ENCODE results near the gene CCNE1. TPM values are rescaled to one million over a fixed set of nuclear protein-coding genes. Genes with fewer than 3 reads are reported as not detected.

The CCNE1 gene
- polyA plus RNA-seq, 1 of the 3 experiments (the other 2 are of a cell fraction): 8.9 TPM

- peak; percentile 63 for DNase-seq
- H2AFZ ChIP-seq (ENCODE audit: low read depth): peak overlapping the region; percentile 99
- POLR2A ChIA-PET: no interaction called here
- H3K9me3 ChIP-seq: no peaks in the 10 kb centered on the region
- H3K4me1 ChIP-seq (ENCODE audit: control insufficient read depth in 1 of 2, insufficient read depth in 2 of 2, low read depth in 1 of 2, low read length in 1 of 2): peaks cover 0 to 11% of the 10 kb centered on the region in 2 experiments; a peak in 1 of 4 replicates
- CTCF ChIA-PET: interaction anchor here (1.1 to 2.7 kb wide), 6 partner anchors 11 to 85 kb away, joined by 3 to 12 read pairs (median 4); no protein-coding TSS in a partner anchor
- 2% methylated on average over 22 of the region's 22 CpGs for WGBS (ENCODE audit: low lambda C conversion rate)
- peaks cover 7% of the 10 kb centered on the region for H3F3A ChIP-seq (replicated peaks; ENCODE audit: insufficient read depth)
- no peaks in the 10 kb centered on the region for H3K79me2 ChIP-seq (ENCODE audit: insufficient read depth)
- no peaks in the 10 kb centered on the region for H3K9me2 ChIP-seq
- TF ChIP-seq EP300 (IDR thresholded peaks at IDR 0.05; ENCODE audit: borderline replicate concordance in 1 of 2, low read depth in 1 of 2, low read length in 1 of 2) (no peak), ELF1 (IDR thresholded peaks at IDR 0.05) (0 out of 2 replicates have a peak, but pooled peaks have one; percentile 22)
- peak overlapping the region; percentile 87 for H3K4me2 ChIP-seq
- peak overlapping the region; percentile 67 to 77 for H3K4me3 ChIP-seq (ENCODE audit: low read depth in 2 of 2, low read length in 1 of 2)
- H3K27ac ChIP-seq (ENCODE audit: low read depth in 2 of 2, low read length in 1 of 2): peak overlapping the region; percentile 27 to 63; a peak in 3 of 4 replicates
- no peaks in the 10 kb centered on the region for H3K36me3 ChIP-seq (replicated peaks in 1 of 2; ENCODE audit: control insufficient read depth in 1 of 2, insufficient read depth in 2 of 2, low read length in 1 of 2)
- H3K27me3 ChIP-seq (ENCODE audit: insufficient read depth): no peaks in the 10 kb centered on the region
- H4K20me1 ChIP-seq (ENCODE audit: insufficient read depth): no peaks in the 10 kb centered on the region
- peak overlapping the region; percentile 49 for H3K9ac ChIP-seq
Observed at GRCh38 chr19:29845574-29846176, 33.9 kb downstream of the CCNE1 start.

- Histone ChIP-seq H3K9me2 (no peaks in the 10 kb centered on the region), H3F3A (replicated peaks; ENCODE audit: insufficient read depth) (peaks cover 7% of the 10 kb centered on the region), H3K27ac (ENCODE audit: low read depth in 2 of 2, low read length in 1 of 2) (no peak overlapping the region), H3K4me2 (no peak overlapping the region), H3K36me3 (replicated peaks in 1 of 2; ENCODE audit: control insufficient read depth in 1 of 2, insufficient read depth in 2 of 2, low read length in 1 of 2) (no peaks in the 10 kb centered on the region), H3K4me1 (ENCODE audit: control insufficient read depth in 1 of 2, insufficient read depth in 2 of 2, low read depth in 1 of 2, low read length in 1 of 2) (no peaks in the 10 kb centered on the region; a peak in 1 of 4 replicates), H3K9me3 (no peaks in the 10 kb centered on the region), H2AFZ (ENCODE audit: low read depth) (no peak overlapping the region), H3K27me3 (ENCODE audit: insufficient read depth) (no peaks in the 10 kb centered on the region; the same call in 1 of the 2 replicates), H3K79me2 (ENCODE audit: insufficient read depth) (no peaks in the 10 kb centered on the region), H4K20me1 (ENCODE audit: insufficient read depth) (no peaks in the 10 kb centered on the region), H3K9ac (no peak overlapping the region), H3K4me3 (ENCODE audit: low read depth in 2 of 2, low read length in 1 of 2) (no peak overlapping the region)
- CTCF ChIA-PET: interaction anchor here (1.4 to 3.0 kb wide), 4 partner anchors 9 to 90 kb away, joined by 4 to 19 read pairs (median 8); no protein-coding TSS in a partner anchor
- TF ChIP-seq TEAD4 (IDR thresholded peaks at IDR 0.05; ENCODE audit: borderline replicate concordance, insufficient read depth): no peak
- TF ChIP-seq GABPA (IDR thresholded peaks at IDR 0.05; ENCODE audit: low read depth): no peak
- no peak for TF ChIP-seq RAD21 (IDR thresholded peaks at IDR 0.05; ENCODE audit: low read length)
- TF ChIP-seq TAF1 (IDR thresholded peaks at IDR 0.05; ENCODE audit: borderline replicate concordance, low read depth, low read length): no peak
- no peak for TF ChIP-seq MXI1 (IDR thresholded peaks at IDR 0.05; ENCODE audit: low read depth, low read length)
- TF ChIP-seq YY1 (IDR thresholded peaks at IDR 0.05; ENCODE audit: low read depth): no peak
- no peak for TF ChIP-seq MEF2A (IDR thresholded peaks at IDR 0.05; ENCODE audit: borderline replicate concordance, low read depth)
- no peak for TF ChIP-seq RCOR1 (IDR thresholded peaks at IDR 0.05; ENCODE audit: low read length)
- TF ChIP-seq NRF1 (IDR thresholded peaks at IDR 0.05; ENCODE audit: low read depth, low read length): no peak
- no peak for TF ChIP-seq USF1 (IDR thresholded peaks at IDR 0.05; ENCODE audit: borderline replicate concordance, low read depth)
- TF ChIP-seq ELF1 (IDR thresholded peaks at IDR 0.05): no peak
- no peak for TF ChIP-seq FOSL2 (IDR thresholded peaks at IDR 0.05; ENCODE audit: borderline replicate concordance, low read depth)
- no peak for TF ChIP-seq TCF12 (IDR thresholded peaks at IDR 0.05)
- TF ChIP-seq CTCF (IDR thresholded peaks at IDR 0.05): no peak
- TF ChIP-seq, protein P1, sequence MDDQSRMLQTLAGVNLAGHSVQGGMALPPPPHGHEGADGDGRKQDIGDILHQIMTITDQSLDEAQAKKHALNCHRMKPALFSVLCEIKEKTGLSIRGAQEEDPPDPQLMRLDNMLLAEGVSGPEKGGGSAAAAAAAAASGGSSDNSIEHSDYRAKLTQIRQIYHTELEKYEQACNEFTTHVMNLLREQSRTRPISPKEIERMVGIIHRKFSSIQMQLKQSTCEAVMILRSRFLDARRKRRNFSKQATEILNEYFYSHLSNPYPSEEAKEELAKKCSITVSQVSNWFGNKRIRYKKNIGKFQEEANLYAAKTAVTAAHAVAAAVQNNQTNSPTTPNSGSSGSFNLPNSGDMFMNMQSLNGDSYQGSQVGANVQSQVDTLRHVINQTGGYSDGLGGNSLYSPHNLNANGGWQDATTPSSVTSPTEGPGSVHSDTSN (IDR thresholded peaks at IDR 0.05): no peak
- TF ChIP-seq MAX (IDR thresholded peaks at IDR 0.05; ENCODE audit: low read depth): no peak
- no peak for TF ChIP-seq RFX5 (IDR thresholded peaks at IDR 0.05; ENCODE audit: low read length)
- TF ChIP-seq USF2 (IDR thresholded peaks at IDR 0.05; ENCODE audit: borderline replicate concordance, low read depth, low read length): no peak
- no peak for TF ChIP-seq GATA2 (CRISPR knock-in tag; IDR thresholded peaks at IDR 0.05)
- no peak for TF ChIP-seq NFIC (IDR thresholded peaks at IDR 0.05; ENCODE audit: borderline replicate concordance)
- POLR2A ChIA-PET: no interaction called here
- DNase-seq: no peak
- 62% methylated on average over 2 of the region's 2 CpGs for WGBS (ENCODE audit: low lambda C conversion rate)
Observed at GRCh38 chr19:29849208-29849607, 37.4 kb downstream of the CCNE1 start.
